Thyroid gland (tissue), 4 donors: ENCODE measurements around the gene TSPAN31.

ENCODE experiments used
- CTCF ChIP-seq, 6 experiments: fragments of 200-600 bp in 3 of 6; fragments of 450-650 bp in 3 of 6; sonication (generic) in 3 of 6; IDR thresholded peaks; one replicate each; pipeline ENCODE4 v1.5.1; 2016 to 2019; ENCODE audit warnings: antibody characterized with exemption in 6 of 6, mild to moderate bottlenecking in 2 of 6, inconsistent platforms in 1 of 6, moderate library complexity in 1 of 6
- POLR2A ChIP-seq, 2 donors: fragments of 450-650 bp; IDR thresholded peaks; one replicate each; pipeline ENCODE4 v1.6.1; 2017; ENCODE audit warnings: antibody characterized with exemption in 2 of 2, mild to moderate bottlenecking in 2 of 2, moderate library complexity in 1 of 2

- TF ChIP-seq CTCF (IDR thresholded peaks at IDR 0.05) (no peak), POLR2A (IDR thresholded peaks at IDR 0.05) (no peak)
These were observed 13.9 kb downstream of the TSPAN31 start for GRCh38 chr12:57758552-57759359.
